Articular chondrocyte of knee joint (primary cell): ENCODE results near the gene ZDHHC20. TPM values are rescaled to one million over a fixed set of nuclear protein-coding genes. Genes with fewer than 3 reads are reported as not detected.

Experiments
- small RNA-seq: library from RNA; depleted of rRNA; stranded (forward); fragments of <200 nt; gene quantifications from one replicate; pipeline ENCODE3, GENCODE V24; 2012
- total RNA-seq: library from RNA; depleted of rRNA; stranded (reverse); fragments of >200 nt; gene quantifications from 2 replicates; pipeline ENCODE4 v1.2.3, GENCODE V29; 2012

ZDHHC20 gene
- 151 and 168 TPM in 2 replicates for total RNA-seq

GRCh38 chr13:21458813-21459701 lies at the start of gene ZDHHC20:
ZDHHC20 (minus strand) TSS chr13:21459303; CDS start chr13:21459171, 132 bp downstream.

Small RNAs within 50 kb of the gene (small RNA-seq; reads per million reads assigned to genes)
- not detected for gene RNA5SP25

Other genes with a start within 250 kb of the ZDHHC20 start
- 47.8 and 50.6 TPM in 2 replicates for gene MICU2, start 144.9 kb upstream of the ZDHHC20 start, total RNA-seq
- 0.22 and 0.26 TPM in 2 replicates for gene FGF9, start 211.8 kb upstream of the ZDHHC20 start, total RNA-seq